NCI-H1436 treated with DMSO at 0.1 percent for 48 hours (cell line): Measurements from ENCODE around the gene NTRK2.

ENCODE experiments used
- DNase-seq: peaks from one replicate; lab custom pipeline; 2025; lab: John Stamatoyannopoulos, UW

The NTRK2 gene

DNA sequence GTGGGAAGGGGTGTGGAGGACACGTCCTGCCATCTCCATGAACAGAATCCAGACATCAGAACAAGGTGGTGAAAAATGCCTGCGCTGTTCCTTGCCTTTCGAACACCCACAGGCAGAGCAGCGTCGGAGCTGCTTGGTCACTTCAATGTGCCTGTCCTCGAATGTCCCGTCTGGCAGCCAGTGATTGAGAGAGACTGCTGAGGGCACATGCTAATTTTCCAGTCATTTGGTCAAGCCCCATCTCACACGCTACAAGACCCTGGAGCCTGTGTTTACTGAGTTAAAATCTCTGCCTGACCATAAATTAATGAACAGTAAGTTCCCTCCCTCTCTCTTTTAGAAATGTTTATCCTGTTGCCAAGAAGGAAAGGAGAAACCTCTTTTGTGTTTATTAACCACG lies 149.3 kb downstream of the NTRK2 start:
- DNase-seq = no peak

GRCh38 chr9:84819491-84819991 lies 150.0 kb downstream of the NTRK2 start:
- no peak for DNase-seq

DNA sequence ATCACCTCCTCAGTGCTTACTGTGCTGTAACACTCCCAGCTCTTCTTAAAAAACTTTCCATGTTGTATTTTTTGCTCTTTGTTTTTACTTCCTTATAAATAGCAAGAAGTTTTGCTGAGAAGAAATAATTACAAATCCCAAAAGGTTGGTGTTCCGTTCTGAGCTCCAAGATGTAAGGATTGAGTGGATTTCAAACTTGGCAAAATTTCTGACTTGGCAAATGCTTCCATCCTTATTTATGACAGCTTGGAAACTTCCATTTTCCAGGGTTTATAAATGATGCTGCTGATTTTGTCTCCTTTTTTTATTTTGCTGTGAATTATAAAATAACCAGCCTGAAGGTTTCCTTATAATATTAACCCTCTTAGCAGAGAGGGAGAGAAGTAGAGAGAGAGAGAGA lies 151.9 kb downstream of the NTRK2 start:
- DNase-seq = no peak

DNA sequence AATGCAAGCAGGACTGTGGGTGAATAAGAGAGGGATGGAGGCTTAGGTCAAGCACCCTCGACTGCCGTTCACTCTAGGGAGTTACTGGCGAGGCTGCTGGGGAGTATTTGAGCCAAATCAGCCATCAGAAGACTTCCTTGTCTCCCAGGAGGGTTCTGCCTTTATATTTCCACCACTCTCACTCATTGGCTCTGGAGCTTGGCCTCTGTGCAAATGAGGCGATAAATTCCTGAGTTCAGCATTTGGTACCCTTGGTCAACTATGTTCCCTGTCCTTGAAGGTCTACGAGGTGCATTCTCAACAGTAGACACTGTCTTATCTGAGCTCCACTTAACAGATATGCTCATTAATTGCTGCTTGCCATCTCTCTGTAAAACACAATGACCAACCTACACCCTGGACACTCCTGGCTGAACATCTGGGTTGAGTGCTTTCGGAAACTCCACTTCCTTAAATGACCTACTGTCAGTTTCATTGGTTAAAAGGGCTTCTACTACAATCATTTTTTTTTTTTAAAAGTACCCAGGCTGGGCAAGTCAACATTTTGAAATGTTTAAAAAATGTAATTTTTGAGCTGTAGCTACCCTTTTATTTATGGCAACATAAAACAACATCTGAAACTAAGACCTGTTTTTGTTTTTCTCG lies 153.2 kb downstream of the NTRK2 start:
- DNase-seq = no peak

GRCh38 chr9:84823421-84824271 lies 154.1 kb downstream of the NTRK2 start:
- DNase-seq = no peak

- DNase-seq = no peak
Measured at GRCh38 chr9:84827216-84827765, 157.8 kb downstream of the NTRK2 start.

DNA sequence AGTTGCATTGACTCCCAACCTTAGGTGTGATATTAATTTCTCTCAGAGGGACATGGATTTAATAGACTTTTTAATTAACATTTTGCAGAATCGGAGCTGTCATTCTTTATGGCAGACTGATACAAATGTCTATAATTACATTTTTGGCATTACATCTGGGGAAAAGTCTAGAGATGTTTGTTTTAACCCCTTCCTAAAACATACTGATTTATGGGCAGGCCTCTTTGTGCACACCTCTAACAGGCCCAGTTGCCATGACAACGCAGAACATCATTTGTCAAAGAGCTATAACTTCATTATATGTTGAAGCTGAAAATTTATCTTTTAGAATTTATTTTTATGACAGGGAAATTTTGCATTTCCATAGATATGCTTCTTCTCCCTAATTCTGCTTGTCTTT lies 158.5 kb downstream of the NTRK2 start:
- no peak for DNase-seq

DNA sequence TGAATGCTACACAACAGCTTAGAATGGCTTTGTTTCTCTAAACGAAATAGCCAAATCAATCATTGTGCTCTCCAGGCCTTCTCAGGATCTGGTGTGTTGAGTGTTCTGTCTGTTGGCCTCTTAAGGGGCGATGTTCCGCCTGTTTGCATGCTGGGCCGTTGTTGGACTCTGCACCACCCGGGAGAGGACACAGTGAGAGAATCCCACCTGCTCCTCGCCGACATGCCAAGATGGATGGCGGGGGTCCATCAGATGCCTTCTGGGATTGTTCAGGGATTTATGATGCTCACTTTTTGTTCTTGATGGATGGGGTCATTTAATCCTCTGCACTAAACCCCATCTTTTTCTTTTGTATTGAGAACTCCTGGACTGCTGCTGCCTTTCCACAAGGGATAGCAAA lies 159.9 kb downstream of the NTRK2 start:
- no peak for DNase-seq

DNA sequence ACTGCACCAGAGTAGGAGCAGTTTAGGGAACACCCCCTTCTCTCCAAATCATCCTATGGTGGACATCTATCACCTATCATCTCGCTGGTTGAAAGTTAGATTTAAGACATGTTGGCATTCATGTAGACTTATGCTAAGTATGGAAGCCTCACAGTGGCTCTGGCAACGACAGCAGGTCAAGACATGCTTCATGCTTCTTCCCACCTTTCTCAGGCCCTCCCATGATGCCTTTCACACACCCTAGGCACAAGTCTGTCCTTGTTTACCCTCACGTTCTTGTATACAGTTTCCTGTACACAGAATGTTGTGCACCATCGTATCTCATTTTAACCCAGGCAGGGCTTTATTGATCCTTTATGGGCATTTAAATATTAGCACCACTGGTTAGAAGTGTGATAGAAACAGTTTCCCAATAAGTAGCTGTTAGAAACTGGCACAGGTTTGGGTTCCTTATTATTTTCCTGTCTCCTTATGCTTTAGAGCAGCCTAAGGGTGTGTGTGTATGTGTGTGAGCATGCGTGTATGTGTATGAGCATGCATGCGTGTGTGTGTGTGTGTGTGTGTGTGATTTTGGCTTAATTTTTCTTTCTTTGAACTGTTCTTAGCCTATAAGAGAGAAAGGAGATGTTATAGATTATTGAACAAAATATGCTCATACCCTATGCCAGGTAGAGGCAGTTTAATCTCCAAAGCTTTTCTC lies 160.6 kb downstream of the NTRK2 start:
- DNase-seq = no peak

GRCh38 chr9:84831377-84831776 lies 161.8 kb downstream of the NTRK2 start:
- no peak for DNase-seq

- DNase-seq = no peak
Measured at GRCh38 chr9:84832453-84832852, 162.9 kb downstream of the NTRK2 start.

- no peak for DNase-seq
Measured at GRCh38 chr9:84834426-84834825, 164.9 kb downstream of the NTRK2 start.

GRCh38 chr9:84835745-84836144 lies 166.2 kb downstream of the NTRK2 start:
- DNase-seq = no peak

GRCh38 chr9:84838879-84839278 lies 169.3 kb downstream of the NTRK2 start:
- DNase-seq = no peak

- DNase-seq = no peak
Measured at GRCh38 chr9:84839541-84839940, 170.0 kb downstream of the NTRK2 start.

- no peak for DNase-seq
Measured at GRCh38 chr9:84841931-84842330, 172.4 kb downstream of the NTRK2 start.

DNA sequence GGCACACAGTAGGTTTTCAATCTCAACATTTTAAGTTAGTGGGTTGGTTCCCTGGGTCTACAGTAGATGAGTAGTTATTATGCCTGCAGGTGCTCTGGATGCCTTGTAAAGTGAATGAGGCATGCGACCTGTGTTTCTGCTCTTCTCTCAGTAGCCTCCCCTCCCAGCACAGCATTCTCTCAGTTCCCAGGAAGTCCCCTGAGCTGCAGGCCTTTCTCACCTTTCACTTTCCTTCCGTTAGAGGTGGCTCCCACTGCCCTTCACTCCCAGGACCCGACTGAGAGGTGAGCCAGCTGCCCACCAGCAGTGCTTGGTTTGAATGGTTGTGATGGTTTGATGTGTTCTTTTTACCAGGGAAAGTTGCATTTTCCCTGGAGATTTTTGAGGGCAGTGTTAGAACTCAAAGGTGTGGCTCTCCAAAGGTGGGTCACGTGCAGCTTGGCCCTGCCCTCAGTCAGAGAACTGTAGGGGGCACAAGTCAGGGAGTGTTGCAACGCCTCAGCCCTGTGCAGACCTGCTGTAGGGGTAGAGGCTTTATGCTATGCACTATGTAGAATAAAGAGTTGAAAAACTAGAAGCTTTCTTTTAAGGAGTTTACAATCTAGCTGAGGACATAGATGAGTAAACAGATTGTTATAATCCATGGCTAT lies 173.8 kb downstream of the NTRK2 start:
- DNase-seq = no peak

- DNase-seq = no peak
Measured at GRCh38 chr9:84845956-84846900, 176.7 kb downstream of the NTRK2 start.

DNA sequence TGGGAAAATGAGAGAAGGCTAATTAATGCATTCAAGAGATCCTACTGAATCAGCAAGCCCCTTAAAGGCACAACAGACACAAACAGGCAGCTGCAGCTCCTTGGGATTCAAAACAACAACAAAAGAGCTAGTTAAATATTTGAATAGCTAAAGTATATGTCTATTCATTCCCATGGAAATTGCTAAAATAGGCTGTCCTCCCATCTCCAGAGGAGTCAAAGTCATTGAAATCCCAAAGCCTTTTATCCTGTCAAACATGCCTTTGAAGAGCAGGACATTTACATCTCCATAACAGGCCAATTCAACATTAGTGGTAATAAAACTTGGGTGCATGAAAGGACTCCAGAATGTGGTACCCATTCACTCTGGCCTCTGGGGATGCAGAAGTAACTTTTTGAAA lies 177.4 kb downstream of the NTRK2 start:
- DNase-seq = no peak

- DNase-seq = no peak
Measured at GRCh38 chr9:84849049-84849448, 179.5 kb downstream of the NTRK2 start.
